Measurements from ENCODE around the gene XAB2. TPM values are rescaled to one million over a fixed set of nuclear protein-coding genes. Genes with fewer than 3 reads are reported as not detected.
A peak's percentile ranks its signal among the peaks of the same experiment; 100 is the strongest.

Gene XAB2
- total and polyA plus RNA-seq, 4 donors = 34.1 to 48.3 (median 39.3) TPM

- 61 to 75% methylated on average over 4 of the region's 4 CpGs for WGBS, 2 donors
- Histone ChIP-seq H3K4me3 (no peak overlapping the region), H3K9ac (ENCODE audit: insufficient read depth in 1 of 2, low read length in 2 of 2) (no peak overlapping the region), H3K27ac (ENCODE audit: low read depth in 1 of 2, low read length in 1 of 2) (peak overlapping the region in 1 of 2 donors; percentile 82), H3K4me1 (ENCODE audit: control insufficient read depth in 5 of 5, insufficient read depth in 5 of 5, low read length in 5 of 5) (peaks cover 0 to 10% (median 4%) of the 10 kb centered on the region in 5 donors), H3K27me3 (ENCODE audit: control insufficient read depth in 3 of 3, insufficient read depth in 3 of 3, low read length in 2 of 3) (no peaks in the 10 kb centered on the region), H3K36me3 (ENCODE audit: control insufficient read depth in 4 of 4, insufficient read depth in 4 of 4, low read length in 4 of 4) (peaks cover 10 to 66% (median 18%) of the 10 kb centered on the region in 4 donors), H3K9me3 (ENCODE audit: control insufficient read depth in 4 of 4, insufficient read depth in 3 of 4, low read length in 3 of 4) (no peaks in the 10 kb centered on the region)
- TF ChIP-seq CTCF (IDR thresholded peaks at IDR 0.05; ENCODE audit: control extremely low read depth, extremely low read depth) = no peak
- DNase-seq (no peak), ATAC-seq (ENCODE audit: insufficient read depth, low FRiP score) (no peak)
Observed at GRCh38 chr19:7618348-7618747, 11.0 kb downstream of the XAB2 start.

- Histone ChIP-seq H3K36me3 (ENCODE audit: control insufficient read depth in 4 of 4, insufficient read depth in 4 of 4, low read length in 4 of 4) (peaks cover 6 to 60% (median 15%) of the 10 kb centered on the region in 4 donors), H3K4me3 (no peak overlapping the region), H3K9ac (ENCODE audit: insufficient read depth in 1 of 2, low read length in 2 of 2) (no peak overlapping the region), H3K4me1 (ENCODE audit: control insufficient read depth in 5 of 5, insufficient read depth in 5 of 5, low read length in 5 of 5) (peaks cover 0 to 10% (median 4%) of the 10 kb centered on the region in 5 donors), H3K27me3 (ENCODE audit: control insufficient read depth in 3 of 3, insufficient read depth in 3 of 3, low read length in 2 of 3) (no peaks in the 10 kb centered on the region), H3K9me3 (ENCODE audit: control insufficient read depth in 4 of 4, insufficient read depth in 3 of 4, low read length in 3 of 4) (no peaks in the 10 kb centered on the region), H3K27ac (ENCODE audit: low read depth in 1 of 2, low read length in 1 of 2) (peak overlapping the region in 1 of 2 donors; percentile 82)
- no peak for ATAC-seq (ENCODE audit: insufficient read depth, low FRiP score)
- no peak for TF ChIP-seq CTCF (IDR thresholded peaks at IDR 0.05; ENCODE audit: control extremely low read depth, extremely low read depth)
- DNase-seq = no peak
- WGBS, 2 donors = 73 to 86% methylated on average over 28 of the region's 28 CpGs
Observed at GRCh38 chr19:7617735-7618134, 11.6 kb downstream of the XAB2 start.

GRCh38 chr19:7617172-7617571 lies 12.2 kb downstream of the XAB2 start:
- peaks cover 6 to 57% (median 14%) of the 10 kb centered on the region in 4 donors for H3K36me3 ChIP-seq (ENCODE audit: control insufficient read depth in 4 of 4, insufficient read depth in 4 of 4, low read length in 4 of 4)
- 92 to 95% methylated on average over 12 of the region's 12 CpGs for WGBS, 2 donors

More at GRCh38 chr19:7617172-7617571, 12.2 kb downstream of the XAB2 start:
- peak overlapping the region in 1 of 2 donors; percentile 82 for H3K27ac ChIP-seq (ENCODE audit: low read depth in 1 of 2, low read length in 1 of 2)
- ATAC-seq (ENCODE audit: insufficient read depth, low FRiP score) (no peak), DNase-seq (no peak)
- peaks cover 0 to 10% (median 4%) of the 10 kb centered on the region in 5 donors for H3K4me1 ChIP-seq (ENCODE audit: control insufficient read depth in 5 of 5, insufficient read depth in 5 of 5, low read length in 5 of 5)
- no peak overlapping the region for H3K4me3 ChIP-seq
- H3K9me3 ChIP-seq (ENCODE audit: control insufficient read depth in 4 of 4, insufficient read depth in 3 of 4, low read length in 3 of 4) = no peaks in the 10 kb centered on the region
- TF ChIP-seq CTCF (IDR thresholded peaks at IDR 0.05; ENCODE audit: control extremely low read depth, extremely low read depth) = no peak
- no peaks in the 10 kb centered on the region for H3K27me3 ChIP-seq (ENCODE audit: control insufficient read depth in 3 of 3, insufficient read depth in 3 of 3, low read length in 2 of 3)
- no peak overlapping the region for H3K9ac ChIP-seq (ENCODE audit: insufficient read depth in 1 of 2, low read length in 2 of 2)

All from lung (tissue), 12 donors.